HCT116 (cell line): ENCODE measurements around the gene CFAP97D1. TPM values are rescaled to one million over a fixed set of nuclear protein-coding genes. Genes with fewer than 3 reads are reported as not detected.

Source experiments
- ATAC-seq: fragments of 200-7000 bp; cut with Tn5 transposase; 2 replicates; pipeline ENCODE4 v1.9.1; 2020; ENCODE audit warnings: mild to moderate bottlenecking, moderate library complexity
- BruUV-seq: library from RNA; stranded (reverse); fragments of 400-500 nt; replicated peaks from 2 replicates; lab custom pipeline; 2021; lab: Mats Ljungman, UMichigan
- CTCF ChIA-PET: fragments of 300-600 bp; sonication (Branson Sonifier 250); formaldehyde crosslinking; loops from one replicate; lab custom pipeline; 2021; ENCODE audit warnings: antibody characterized with exemption; lab: Charles Lee
- POLR2A ChIA-PET: fragments of 300-600, 350-600 bp; sonication (Branson Sonifier 250); formaldehyde crosslinking; loops from one replicate; lab custom pipeline; 2021; ENCODE audit warnings: antibody characterized with exemption; lab: Charles Lee
- RAD21 ChIA-PET, 2 experiments: fragments of 300-600 bp; sonication (Branson Sonifier 250); formaldehyde crosslinking; loops; one replicate each; lab custom pipeline; 2023; ENCODE audit warnings: low total read pairs in 2 of 2; ENCODE audit not compliant: uncharacterized antibody in 2 of 2, unreplicated experiment in 2 of 2, low non-redundant PET in 1 of 2; lab: Charles Lee
- DNase-seq: peaks from one replicate; pipeline ENCODE4 v3.0.0-alpha.2; 2010; ENCODE audit warnings: low read depth, low spot score
- H2AFZ ChIP-seq: fragments of 200-600 bp; shearing (Covaris generic), sonication (generic); 2 replicates; pipeline ENCODE4 v1.6.1; 2017; ENCODE audit warnings: low read depth, mixed run types, mixed read lengths, antibody characterized with exemption, low read length; ENCODE audit not compliant: poor library complexity, severe bottlenecking
- H3K27ac ChIP-seq: 2 replicates; pipeline ENCODE4 v1.5.1; 2012; ENCODE audit warnings: low read depth, low read length
- H3K27me3 ChIP-seq: fragments of 200-600 bp; sonication (generic); 2 replicates; pipeline ENCODE4 v1.6.1; 2016; ENCODE audit warnings: mixed run types, low read length, mixed read lengths; ENCODE audit not compliant: insufficient read depth
- H3K36me3 ChIP-seq, 2 experiments: fragments of 200-500 bp in 1 of 2; fragments of 200-600 bp in 1 of 2; sonication (Bioruptor generic) in 1 of 2; sonication (generic) in 1 of 2; 2 replicates each; pipeline versions ENCODE4 v1.5.1 to v1.6.1; 2014 to 2016; ENCODE audit warnings: low read length in 2 of 2, inconsistent platforms in 1 of 2, mixed read lengths in 1 of 2, mixed run types in 1 of 2; ENCODE audit not compliant: insufficient read depth in 2 of 2, control insufficient read depth in 1 of 2
- H3K4me1 ChIP-seq, 2 experiments: fragments of 200-600 bp in 1 of 2; sonication (generic) in 1 of 2; 2 replicates each; pipeline versions ENCODE4 v1.5.1 to v1.6.1; 2012 to 2017; ENCODE audit warnings: low read length in 2 of 2, inconsistent platforms in 1 of 2, mild to moderate bottlenecking in 1 of 2, mixed read lengths in 1 of 2, mixed run types in 1 of 2, moderate library complexity in 1 of 2; ENCODE audit not compliant: insufficient read depth in 2 of 2, control insufficient read depth in 1 of 2
- H3K4me2 ChIP-seq: fragments of 200-600 bp; sonication (generic); 2 replicates; pipeline ENCODE4 v1.6.1; 2017; ENCODE audit warnings: mixed run types, low read length, mixed read lengths
- H3K4me3 ChIP-seq, 2 experiments: fragments of 200-600 bp in 1 of 2; sonication (generic) in 1 of 2; replicated peaks in 1 of 2; 2 replicates each; pipeline ENCODE4 v1.5.1; 2011 to 2016; ENCODE audit warnings: low read length in 2 of 2, control low read depth in 1 of 2, low read depth in 1 of 2, mild to moderate bottlenecking in 1 of 2, mixed read lengths in 1 of 2, mixed run types in 1 of 2
- H3K79me2 ChIP-seq: fragments of 200-600 bp; sonication (generic); 2 replicates; pipeline ENCODE4 v1.6.1; 2017; ENCODE audit warnings: mild to moderate bottlenecking, mixed run types, low read length, moderate library complexity, mixed read lengths; ENCODE audit not compliant: insufficient read depth
- H3K9ac ChIP-seq: fragments of 200-600 bp; sonication (generic); 2 replicates; pipeline ENCODE4 v1.6.1; 2016; ENCODE audit warnings: low read length, mixed read lengths
- H3K9me2 ChIP-seq: fragments of 200-600 bp; sonication (generic), shearing (Covaris generic); 2 replicates; pipeline ENCODE4 v1.6.1; 2017; ENCODE audit warnings: mixed run types, mild to moderate bottlenecking, moderate library complexity; ENCODE audit not compliant: insufficient read depth
- H3K9me3 ChIP-seq, 2 experiments: fragments of 200-500 bp in 1 of 2; fragments of 200-600 bp in 1 of 2; sonication (Bioruptor generic) in 1 of 2; sonication (generic) in 1 of 2; 2 replicates each; pipeline ENCODE4 v1.6.1; 2014 to 2017; ENCODE audit warnings: low read length in 2 of 2, mixed read lengths in 2 of 2, inconsistent platforms in 1 of 2, low read depth in 1 of 2, mild to moderate bottlenecking in 1 of 2, mixed run types in 1 of 2, moderate library complexity in 1 of 2; ENCODE audit not compliant: control insufficient read depth in 1 of 2, insufficient read depth in 1 of 2
- H4K20me1 ChIP-seq: fragments of 200-600 bp; sonication (generic), shearing (Covaris generic); 2 replicates; pipeline ENCODE4 v1.6.1; 2017; ENCODE audit warnings: mixed run types, mild to moderate bottlenecking, moderate library complexity; ENCODE audit not compliant: insufficient read depth
- ATF3 ChIP-seq: IDR thresholded peaks from 2 replicates; pipeline ENCODE4 v1.6.1; 2012
- CBX3 ChIP-seq: IDR thresholded peaks from 2 replicates; pipeline ENCODE4 v1.6.1; 2012; ENCODE audit warnings: low read depth
- CEBPB ChIP-seq: IDR thresholded peaks from 2 replicates; pipeline ENCODE4 v1.6.1; 2012; ENCODE audit warnings: low read depth
- EGR1 ChIP-seq: IDR thresholded peaks from 2 replicates; pipeline ENCODE4 v1.6.1; 2012; ENCODE audit warnings: low read depth
- FOSL1 ChIP-seq: IDR thresholded peaks from 2 replicates; pipeline ENCODE4 v1.6.1; 2012; ENCODE audit warnings: low read depth
- JUND ChIP-seq: IDR thresholded peaks from 2 replicates; pipeline ENCODE4 v1.6.1; 2012
- POLR2A ChIP-seq: IDR thresholded peaks from 2 replicates; pipeline ENCODE4 v1.7.0; 2011; ENCODE audit warnings: borderline replicate concordance; ENCODE audit not compliant: insufficient read depth, insufficient read length; ENCODE audit errors: extremely low read depth
- POLR2AphosphoS5 ChIP-seq: IDR thresholded peaks from 2 replicates; pipeline ENCODE4 v1.6.1; 2011; ENCODE audit warnings: mild to moderate bottlenecking, low read depth, low read length, moderate library complexity
- RAD21 ChIP-seq: IDR thresholded peaks from 2 replicates; pipeline ENCODE4 v1.6.1; 2012; ENCODE audit warnings: low read depth, mild to moderate bottlenecking
- SIN3A ChIP-seq: IDR thresholded peaks from 2 replicates; pipeline ENCODE4 v1.6.1; 2012; ENCODE audit warnings: low read depth
- SP1 ChIP-seq: IDR thresholded peaks from 2 replicates; pipeline ENCODE4 v1.6.1; 2012; ENCODE audit warnings: low read depth
- SRF ChIP-seq: IDR thresholded peaks from 2 replicates; pipeline ENCODE4 v1.6.1; 2012; ENCODE audit warnings: low read depth
- ZFX ChIP-seq: fragments of 450-650 bp; IDR thresholded peaks from 2 replicates; pipeline ENCODE4 v1.6.1; 2017
- ZNF274 ChIP-seq: fragments of 200-500 bp; sonication (Bioruptor generic); IDR thresholded peaks from 2 replicates; pipeline ENCODE4 v1.6.1; 2014; ENCODE audit warnings: mild to moderate bottlenecking, low read depth, low read length, inconsistent platforms
- intact Hi-C: fragments of 100-400 bp; cut with micrococcal nuclease; formaldehyde crosslinking; loops from 2 replicates; pipeline ENCODE4 v1.10.0; 2022
- total RNA-seq: library from RNA; stranded (reverse); gene quantifications from one replicate; pipeline ENCODE4 v1.2.1, GENCODE V29; 2021; ENCODE audit not compliant: unreplicated experiment

The CFAP97D1 gene
- total RNA-seq, 1 experiment from 2014 or later = 0.15 TPM

GRCh38 chr17:43768382-43768781 is 11.9 kb upstream of the CFAP97D1 start:
- no peak overlapping the region for H3K4me2 ChIP-seq
- no peak overlapping the region for H3K27ac ChIP-seq
- no peaks in the 10 kb centered on the region for H3K9me2 ChIP-seq
- ATAC-seq (no peak), DNase-seq (no peak)
- ChIA-PET CTCF (interaction anchor here (1.4 to 3.6 kb wide), 3 partner anchors 10 to 184 kb away, joined by 3 to 47 read pairs (median 12); partner anchors contain the start of gene DUSP3), POLR2A (no interaction called here), RAD21 (no interaction called here)
- H3K4me3 ChIP-seq = no peak overlapping the region
- BruUV-seq = no TSS peak
- no peaks in the 10 kb centered on the region for H3K79me2 ChIP-seq
- peaks cover 17 to 31% of the 10 kb centered on the region in 2 experiments for H3K36me3 ChIP-seq
- H3K4me1 ChIP-seq = no peaks in the 10 kb centered on the region
- intact Hi-C loops = no loop called here
- no peaks in the 10 kb centered on the region for H4K20me1 ChIP-seq
- no peak overlapping the region for H3K9ac ChIP-seq
- H2AFZ ChIP-seq = no peak overlapping the region
- no peaks in the 10 kb centered on the region for H3K27me3 ChIP-seq
- no peak for TF ChIP-seq SP1
- no peak for TF ChIP-seq CBX3
- no peak for TF ChIP-seq FOSL1
- TF ChIP-seq SRF = no peak
- TF ChIP-seq RAD21 = no peak
- TF ChIP-seq CEBPB = no peak
- TF ChIP-seq ZFX = no peak
- TF ChIP-seq ATF3 = no peak
- TF ChIP-seq ZNF274 = no peak
- no peak for TF ChIP-seq JUND
- no peak for TF ChIP-seq POLR2AphosphoS5
- TF ChIP-seq SIN3A = no peak
- no peak for TF ChIP-seq POLR2A
- TF ChIP-seq, all 23 proteins: peak for 0
- H3K9me3 ChIP-seq = no peaks in the 10 kb centered on the region

DNA sequence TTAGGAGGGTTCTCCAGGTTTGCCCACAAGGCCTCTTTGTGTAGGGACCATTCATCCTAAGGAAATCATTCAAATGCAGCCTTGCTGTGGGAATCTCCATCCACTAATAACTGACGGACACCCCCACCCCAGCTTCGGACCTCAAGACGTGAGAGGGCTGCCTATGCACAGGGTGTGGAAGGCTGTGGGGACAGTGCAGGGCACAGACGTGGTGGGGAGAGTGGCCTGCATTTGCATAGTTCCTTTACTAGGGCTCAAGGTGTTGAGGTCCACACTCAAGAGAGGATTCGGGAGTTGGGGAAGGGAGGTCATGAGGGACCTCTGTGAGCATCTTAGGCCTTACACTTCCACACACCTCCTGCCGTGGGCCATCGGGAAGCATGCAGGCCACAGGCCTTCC is 11.3 kb upstream of the CFAP97D1 start:
- no peaks in the 10 kb centered on the region for H3K9me3 ChIP-seq
- H2AFZ ChIP-seq = no peak overlapping the region
- ChIA-PET CTCF (no interaction called here), RAD21 (no interaction called here), POLR2A (no interaction called here)
- DNase-seq (no peak), ATAC-seq (no peak)
- H3K27ac ChIP-seq = no peak overlapping the region
- intact Hi-C loops = no loop called here
- H3K4me3 ChIP-seq = no peak overlapping the region
- no peaks in the 10 kb centered on the region for H4K20me1 ChIP-seq
- peaks cover 17 to 34% of the 10 kb centered on the region in 2 experiments for H3K36me3 ChIP-seq
- no peaks in the 10 kb centered on the region for H3K79me2 ChIP-seq
- no peaks in the 10 kb centered on the region for H3K27me3 ChIP-seq
- no peak overlapping the region for H3K9ac ChIP-seq
- no TSS peak for BruUV-seq
- TF ChIP-seq EGR1 (no peak), POLR2A (no peak), POLR2AphosphoS5 (no peak), ZNF274 (no peak)
- no peak overlapping the region for H3K4me2 ChIP-seq
- no peaks in the 10 kb centered on the region for H3K9me2 ChIP-seq
- H3K4me1 ChIP-seq = no peaks in the 10 kb centered on the region
